VCaP (cell line): ENCODE measurements around the gene MRPL36.

Experiments used
- H3K27ac ChIP-seq: fragments of 450-650 bp; 2 replicates; pipeline ENCODE4 v1.5.1; 2017
- TF ChIP-seq, protein P1 (sequence below): fragments of 450-650 bp; conservative IDR thresholded peaks from 2 replicates; pipeline ENCODE4 v1.5.1; 2017; ENCODE audit warnings: mild to moderate bottlenecking, moderate library complexity

Gene MRPL36

DNA sequence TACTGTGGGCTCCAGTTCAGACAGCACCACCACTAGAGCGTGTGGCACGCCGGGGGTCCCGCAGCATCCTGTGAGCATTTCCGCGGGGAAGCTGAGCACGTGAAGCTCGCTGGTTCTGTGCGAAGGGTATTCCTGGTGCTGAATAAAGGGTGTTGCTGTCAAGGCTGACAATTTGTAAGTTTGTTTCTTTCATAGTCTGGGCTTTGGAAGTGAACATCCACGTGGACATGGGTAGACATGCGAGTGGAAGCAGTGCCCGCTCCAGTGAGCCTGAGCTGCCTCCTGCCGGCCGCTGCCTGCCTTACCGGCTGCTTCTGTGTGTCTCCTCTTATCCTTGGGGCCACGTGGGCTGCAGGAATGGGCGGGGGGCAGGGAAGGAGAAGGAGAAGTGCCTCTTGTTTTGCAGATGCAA is 16.2 kb upstream of the MRPL36 start:
- no peak overlapping the region for H3K27ac ChIP-seq
- TF ChIP-seq, protein P1, sequence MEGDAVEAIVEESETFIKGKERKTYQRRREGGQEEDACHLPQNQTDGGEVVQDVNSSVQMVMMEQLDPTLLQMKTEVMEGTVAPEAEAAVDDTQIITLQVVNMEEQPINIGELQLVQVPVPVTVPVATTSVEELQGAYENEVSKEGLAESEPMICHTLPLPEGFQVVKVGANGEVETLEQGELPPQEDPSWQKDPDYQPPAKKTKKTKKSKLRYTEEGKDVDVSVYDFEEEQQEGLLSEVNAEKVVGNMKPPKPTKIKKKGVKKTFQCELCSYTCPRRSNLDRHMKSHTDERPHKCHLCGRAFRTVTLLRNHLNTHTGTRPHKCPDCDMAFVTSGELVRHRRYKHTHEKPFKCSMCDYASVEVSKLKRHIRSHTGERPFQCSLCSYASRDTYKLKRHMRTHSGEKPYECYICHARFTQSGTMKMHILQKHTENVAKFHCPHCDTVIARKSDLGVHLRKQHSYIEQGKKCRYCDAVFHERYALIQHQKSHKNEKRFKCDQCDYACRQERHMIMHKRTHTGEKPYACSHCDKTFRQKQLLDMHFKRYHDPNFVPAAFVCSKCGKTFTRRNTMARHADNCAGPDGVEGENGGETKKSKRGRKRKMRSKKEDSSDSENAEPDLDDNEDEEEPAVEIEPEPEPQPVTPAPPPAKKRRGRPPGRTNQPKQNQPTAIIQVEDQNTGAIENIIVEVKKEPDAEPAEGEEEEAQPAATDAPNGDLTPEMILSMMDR = no peak

DNA sequence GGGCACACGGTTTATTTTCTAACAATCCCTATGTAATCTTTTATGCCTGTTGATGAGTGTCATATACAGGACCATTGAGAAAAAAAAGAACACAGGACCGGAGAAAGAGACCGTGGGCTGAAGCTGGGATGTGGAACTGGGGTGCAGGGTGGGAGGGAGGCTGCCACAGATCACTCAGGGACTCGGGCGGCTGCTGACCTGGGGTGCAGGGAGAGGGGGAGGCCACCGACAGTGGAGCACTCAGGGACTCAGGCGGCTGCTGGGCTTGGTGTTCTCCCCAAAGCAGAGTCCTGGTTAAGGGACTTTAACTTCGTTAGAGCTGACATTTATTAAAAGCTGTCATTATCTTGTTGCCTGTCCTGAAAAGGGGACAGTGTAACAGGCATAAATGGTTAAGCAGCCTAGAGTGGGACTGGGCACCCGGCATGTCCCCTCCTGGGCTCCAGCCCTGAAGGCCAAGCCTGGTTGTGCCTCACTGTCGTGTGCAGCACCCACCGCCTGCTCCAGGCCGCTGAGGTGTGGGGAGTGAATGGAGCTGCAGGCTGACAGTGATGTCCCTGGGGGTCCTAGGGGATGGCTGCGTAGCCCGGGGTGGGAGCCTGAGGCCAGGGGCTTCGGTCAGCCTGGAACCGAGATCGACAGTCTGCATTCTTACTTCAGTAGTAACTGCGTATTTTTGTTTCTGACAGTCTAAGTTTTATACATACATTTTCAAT is 15.6 kb upstream of the MRPL36 start:
- TF ChIP-seq, protein P1 = no peak
- H3K27ac ChIP-seq = no peak overlapping the region

DNA sequence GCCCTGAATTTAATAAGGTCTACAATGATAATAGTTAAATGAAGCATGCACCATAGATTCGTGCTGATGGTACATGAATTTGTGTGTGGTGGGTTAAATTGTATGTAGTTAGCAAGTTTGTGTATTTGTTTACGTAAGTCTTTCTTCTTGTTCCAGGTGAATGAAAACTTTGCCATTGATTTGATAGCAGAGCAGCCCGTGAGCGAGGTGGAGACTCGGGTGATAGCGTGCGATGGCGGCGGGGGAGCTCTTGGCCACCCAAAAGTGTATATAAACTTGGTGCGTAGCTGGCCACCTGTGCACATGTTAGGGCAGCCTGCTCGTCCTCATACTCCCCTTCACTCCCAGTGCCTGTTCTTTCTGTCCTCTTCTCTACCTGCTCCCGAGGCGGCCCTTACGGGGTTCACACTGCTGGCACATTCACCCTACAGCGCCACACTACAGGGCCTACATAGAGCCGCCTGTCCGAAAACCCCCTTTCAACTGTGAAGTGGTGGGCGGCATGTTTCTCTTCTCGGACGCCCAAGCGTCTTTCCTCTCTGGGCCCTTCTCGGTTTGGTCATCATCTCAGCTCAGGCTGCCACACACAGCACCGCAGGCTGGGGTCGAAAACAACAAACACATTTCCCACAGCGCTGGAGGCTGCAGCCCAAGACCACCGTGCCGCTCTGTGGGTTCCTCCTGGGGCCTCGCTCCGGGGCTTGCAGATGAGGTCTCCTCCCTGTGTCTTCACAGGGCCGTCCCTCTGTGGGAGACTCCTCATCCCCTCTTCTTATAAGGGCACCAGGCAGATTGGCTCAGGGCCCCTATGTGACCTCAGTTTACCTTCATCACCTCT is 14.8 kb upstream of the MRPL36 start:
- H3K27ac ChIP-seq = no peak overlapping the region
- TF ChIP-seq, protein P1 = no peak

DNA sequence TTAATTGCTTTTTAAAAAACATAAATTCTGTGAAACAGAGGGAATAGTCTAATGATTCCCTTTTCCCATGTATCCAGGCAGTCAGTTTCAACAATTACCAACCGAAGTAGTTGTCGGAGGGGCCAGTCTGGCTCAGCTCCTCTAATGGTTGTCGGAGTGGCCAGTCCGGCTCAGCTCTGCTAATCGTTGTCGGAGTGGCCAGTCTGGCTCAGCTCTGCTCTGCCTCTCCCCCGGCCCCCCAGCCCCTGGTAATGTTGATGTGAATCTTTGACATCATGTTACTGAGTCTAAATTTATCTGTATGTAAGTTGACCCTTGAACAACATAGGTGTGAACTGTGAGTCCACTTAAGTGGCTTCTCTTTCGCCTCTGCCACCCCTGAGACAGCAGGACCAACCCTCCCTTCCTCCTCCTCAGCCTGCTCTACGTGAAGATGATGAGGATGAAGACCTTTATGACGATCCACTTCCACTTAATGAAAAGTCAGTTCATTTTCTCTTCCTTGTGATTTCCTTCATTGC is 11.0 kb upstream of the MRPL36 start:
- no peak overlapping the region for H3K27ac ChIP-seq
- TF ChIP-seq, protein P1 = no peak

DNA sequence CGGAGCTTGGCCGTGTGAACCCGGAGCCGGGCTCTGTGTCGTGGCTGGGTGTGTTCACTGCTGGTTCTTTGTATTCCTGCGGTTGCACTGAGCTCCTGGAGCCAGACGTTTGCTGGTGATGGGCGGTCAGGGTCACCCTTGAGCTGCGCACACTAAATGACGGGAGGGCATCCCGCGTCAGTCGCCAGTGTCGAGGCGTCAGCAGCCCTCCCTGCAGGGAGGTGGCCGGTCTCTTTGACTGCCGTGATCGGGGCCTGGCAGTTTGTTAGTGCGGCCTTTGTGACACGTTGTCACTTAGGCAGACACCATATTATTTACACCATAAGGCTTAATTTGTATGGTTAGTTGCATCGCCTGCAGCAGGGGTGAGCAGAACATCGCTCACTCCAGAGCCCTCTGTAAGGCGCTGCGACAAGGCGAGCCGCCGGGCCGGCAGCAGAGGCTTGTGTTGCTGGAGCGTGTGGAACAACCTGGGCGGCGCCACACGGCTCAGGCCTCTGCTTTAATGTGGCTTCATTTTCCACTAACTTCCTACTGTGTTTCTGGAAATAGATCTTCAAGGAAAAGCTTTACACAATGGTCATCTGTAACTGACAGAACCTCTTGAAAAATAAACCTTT is 9.9 kb upstream of the MRPL36 start:
- TF ChIP-seq, protein P1 = no peak
- no peak overlapping the region for H3K27ac ChIP-seq

DNA sequence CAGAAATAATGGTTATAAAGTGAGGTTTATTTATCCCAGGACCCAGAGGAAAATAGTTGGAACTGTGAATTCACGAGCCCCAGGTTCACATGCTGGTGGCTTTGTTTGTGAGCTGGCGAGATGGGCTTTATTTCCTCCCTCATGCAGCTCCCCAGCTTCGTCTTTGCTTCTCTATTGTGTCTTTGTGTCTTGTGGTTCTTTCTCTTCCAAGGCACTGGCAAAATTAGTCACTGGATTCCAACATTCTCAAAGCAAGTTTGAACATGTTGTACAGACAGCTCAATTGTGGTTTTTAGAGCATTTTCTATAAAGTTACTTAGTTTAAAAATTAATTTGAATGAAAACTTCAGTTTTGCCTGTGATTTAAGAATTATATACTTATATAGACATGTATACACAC is 8.8 kb upstream of the MRPL36 start:
- TF ChIP-seq, protein P1 = no peak
- H3K27ac ChIP-seq = no peak overlapping the region
